GM20000 (cell line): ENCODE results near the gene HABP4.

Source experiments
- DNase-seq: peaks from one replicate; pipeline ENCODE4 v3.0.0; 2012; ENCODE audit warnings: low spot score
- CTCF ChIP-seq: IDR thresholded peaks from 2 replicates; pipeline ENCODE4 v1.5.1; 2012; ENCODE audit warnings: mild to moderate bottlenecking, control low read depth; ENCODE audit errors: extremely low read depth, missing control alignments

The HABP4 gene

GRCh38 chr9:96509848-96510247 is 59.9 kb downstream of the HABP4 start:
- DNase-seq = no peak
- TF ChIP-seq CTCF = no peak

- DNase-seq = no peak
Measured at GRCh38 chr9:96510258-96510657, 60.3 kb downstream of the HABP4 start.

GRCh38 chr9:96512240-96512639 is 62.3 kb downstream of the HABP4 start:
- no peak for DNase-seq
- TF ChIP-seq CTCF = no peak

More at GRCh38 chr9:96510258-96510657, 60.3 kb downstream of the HABP4 start:
- TF ChIP-seq CTCF = no peak

GRCh38 chr9:96513622-96514021 is 63.7 kb downstream of the HABP4 start:
- no peak for DNase-seq
- no peak for TF ChIP-seq CTCF

GRCh38 chr9:96514108-96514799 is 64.3 kb downstream of the HABP4 start:
- no peak for DNase-seq
- TF ChIP-seq CTCF = no peak

- no peak for TF ChIP-seq CTCF
- DNase-seq = no peak
Measured at GRCh38 chr9:96514800-96515158, 64.8 kb downstream of the HABP4 start.

GRCh38 chr9:96515621-96516470 is 65.9 kb downstream of the HABP4 start:
- DNase-seq = no peak
- TF ChIP-seq CTCF = no peak
